HG03558 (cell line): ENCODE data around the gene VCX.
"Not testable (repeated sequence)": the region's sequence is repeated elsewhere in the genome, so short reads cannot be mapped to it uniquely, and the experiment has no call there.

Experiments used
- ATAC-seq: cut with Tn5 transposase; IDR thresholded peaks from one replicate; pipeline ENCODE4 v1.9.1; 2021; ENCODE audit warnings: moderate number of reproducible peaks; ENCODE audit not compliant: unreplicated experiment; ENCODE audit errors: extremely low read depth

The VCX gene

DNA sequence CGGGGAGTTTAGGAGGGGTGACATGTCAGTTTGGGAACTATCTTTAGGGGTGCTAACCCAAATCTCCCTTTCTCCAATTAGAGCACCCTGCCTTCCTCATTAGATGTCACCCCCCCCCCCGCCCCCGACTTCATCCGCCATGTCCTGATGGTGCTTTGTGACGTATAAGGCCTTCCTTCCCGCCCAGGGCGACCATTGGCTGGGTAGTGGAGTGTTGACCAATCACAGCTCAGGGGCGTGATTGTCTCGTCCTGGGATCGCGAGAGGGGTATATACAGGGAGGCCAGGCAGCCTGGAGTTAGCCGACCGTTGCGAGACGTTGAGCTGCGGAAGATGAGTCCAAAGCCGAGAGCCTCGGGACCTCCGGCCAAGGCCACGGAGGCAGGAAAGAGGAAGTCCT is at the start of gene VCX:
Gene VCX (plus strand): TSS at position 301 of the 400 bp plus-strand sequence. CDS start 33 bp downstream, at position 334.
- not testable (repeated sequence) for ATAC-seq

DNA sequence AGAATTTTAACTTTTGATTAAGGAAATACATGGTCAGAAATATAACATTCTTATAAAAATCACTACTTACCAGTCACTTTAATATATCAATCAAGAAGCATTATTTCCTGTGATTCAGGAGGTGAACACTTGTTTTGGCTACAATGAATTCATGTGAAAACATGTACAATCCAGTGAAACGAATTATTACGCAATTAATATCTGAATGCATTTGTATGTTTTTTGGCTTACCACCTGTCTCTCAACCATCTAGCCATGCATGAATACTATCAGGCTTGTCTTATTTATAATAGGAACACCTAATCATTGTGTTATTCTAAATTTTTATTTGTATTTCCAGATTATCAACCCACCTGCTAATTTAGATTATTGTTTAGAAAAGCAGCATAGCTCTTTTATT is 44.6 kb upstream of the VCX start:
- ATAC-seq: no peak

DNA sequence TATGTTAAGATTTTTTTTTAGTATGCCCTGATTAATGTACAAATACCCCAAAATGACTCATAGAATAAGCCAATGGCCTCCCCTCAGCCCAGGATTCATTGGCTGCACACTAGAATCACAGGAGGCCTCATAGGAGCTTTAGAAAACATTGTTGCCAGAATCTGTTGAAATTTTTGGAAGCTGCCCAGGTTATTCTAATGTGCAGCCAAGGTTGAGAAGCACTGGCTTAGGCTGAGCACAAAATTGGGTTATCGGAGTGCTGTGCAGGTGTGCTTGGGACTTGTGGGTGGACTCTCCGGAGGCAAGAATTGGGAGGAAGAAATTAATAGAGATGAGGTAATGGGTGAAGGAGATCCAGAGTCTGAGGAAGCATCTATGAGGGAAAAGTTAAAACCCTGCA is 41.3 kb upstream of the VCX start:
- no peak for ATAC-seq

DNA sequence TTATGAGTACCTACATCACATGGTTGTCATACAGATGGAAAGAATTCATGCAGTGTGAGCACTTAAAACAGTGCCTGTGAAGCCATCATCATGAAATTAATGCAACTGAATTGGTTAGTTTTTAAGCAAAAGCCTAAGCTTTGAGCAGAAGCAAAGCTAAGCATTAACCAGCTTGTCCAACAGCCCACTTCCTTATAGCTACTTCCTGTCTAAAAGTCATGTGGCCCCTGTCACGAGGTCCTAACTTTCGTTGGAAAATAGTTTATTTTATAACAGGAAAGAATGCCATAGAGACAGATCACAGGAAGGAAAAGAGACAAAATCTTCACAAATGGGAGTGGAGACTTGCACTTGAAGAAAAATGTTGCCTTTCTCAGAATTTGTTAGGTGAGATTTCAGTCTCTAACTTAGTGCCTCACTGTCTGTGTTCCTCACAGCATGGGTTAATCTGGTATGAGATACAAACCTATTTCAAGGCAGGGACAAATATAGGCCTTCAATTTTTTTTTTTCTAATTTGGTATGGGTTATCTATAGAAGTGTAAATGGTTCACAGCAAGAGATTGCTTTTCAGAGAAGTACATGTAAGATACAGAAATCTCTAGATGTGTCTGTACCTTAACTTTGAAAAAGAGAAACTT is 27.7 kb upstream of the VCX start:
- ATAC-seq: no peak

DNA sequence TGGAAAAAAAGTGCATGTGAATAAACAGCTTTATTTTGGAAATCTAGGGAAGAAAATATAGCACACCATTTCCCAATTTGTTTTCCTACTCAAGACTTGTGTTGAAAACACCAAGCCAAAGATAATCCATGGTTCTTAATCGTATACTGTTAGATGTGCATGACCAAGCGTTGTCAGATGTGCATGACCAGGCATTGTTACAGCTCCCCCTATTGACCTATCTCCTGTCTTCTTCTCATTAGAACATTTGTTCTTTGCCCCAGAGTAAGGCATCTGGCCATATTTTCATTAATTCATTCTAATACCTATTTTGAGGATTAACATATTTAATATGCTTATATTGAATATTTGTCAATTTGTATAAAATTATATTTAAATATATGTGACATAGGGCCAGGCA is 14.4 kb upstream of the VCX start:
- no peak for ATAC-seq

- ATAC-seq: no peak
Measured at GRCh38 chrX:7841084-7841805, 1.7 kb upstream of the VCX start.

- ATAC-seq: no peak
Measured at GRCh38 chrX:7852166-7852565, 9.2 kb downstream of the VCX start.

DNA sequence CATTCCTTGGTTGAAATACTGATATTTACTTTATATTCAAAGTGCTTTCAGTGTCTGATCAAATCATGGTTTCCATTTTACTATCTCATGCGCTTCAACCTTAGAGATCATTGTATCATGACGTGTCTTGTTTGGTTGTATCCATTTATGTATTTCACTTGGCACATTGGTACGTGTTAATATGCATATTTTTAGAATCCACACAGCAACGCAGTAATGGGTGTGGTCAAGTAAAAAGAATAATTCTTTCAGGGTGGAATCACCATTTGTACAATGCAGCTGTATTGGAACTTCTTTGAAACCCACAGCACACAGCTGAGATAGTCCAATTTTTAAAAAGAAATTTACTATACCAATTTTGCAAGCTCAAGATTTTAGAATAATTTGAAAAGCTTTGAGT is 29.1 kb downstream of the VCX start:
- ATAC-seq: no peak

DNA sequence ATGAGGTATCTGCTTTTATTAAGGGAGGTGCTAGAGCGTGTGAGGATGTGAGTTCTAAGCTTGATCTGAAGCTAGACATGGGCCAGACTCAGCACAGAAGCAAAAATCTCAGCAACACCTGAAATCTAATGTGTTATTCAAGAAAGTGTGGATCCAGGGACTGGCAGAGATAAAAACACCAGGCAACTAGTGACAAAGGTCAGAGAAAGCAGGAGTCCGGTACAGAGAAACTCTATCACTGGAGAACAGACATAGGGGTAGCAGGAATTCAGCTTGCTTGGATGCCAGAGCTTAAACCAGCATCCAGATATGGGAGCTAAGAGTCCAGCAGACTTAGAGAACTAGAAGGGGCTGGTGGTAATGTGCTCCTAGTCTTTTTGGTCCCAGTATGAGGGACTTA is 34.0 kb downstream of the VCX start:
- ATAC-seq: no peak

DNA sequence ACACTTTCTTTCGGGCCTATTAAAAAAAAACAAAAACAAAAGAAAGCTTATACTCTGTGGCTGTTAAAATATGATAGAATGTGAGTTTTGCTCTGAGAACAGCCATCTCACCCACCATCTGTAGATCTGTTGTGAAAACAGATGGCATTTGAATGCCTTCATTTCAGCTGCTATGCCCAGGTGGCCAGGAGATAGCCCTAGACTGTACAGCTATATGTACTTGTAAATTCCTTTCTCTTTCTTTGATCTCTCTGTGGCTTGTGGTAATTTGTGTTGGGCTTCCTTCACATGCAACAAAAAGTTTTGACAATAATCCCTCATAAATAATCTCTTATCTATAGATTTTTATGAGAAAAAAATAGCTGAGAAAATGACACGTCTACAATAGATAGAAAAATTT is 46.2 kb downstream of the VCX start:
- no peak for ATAC-seq

DNA sequence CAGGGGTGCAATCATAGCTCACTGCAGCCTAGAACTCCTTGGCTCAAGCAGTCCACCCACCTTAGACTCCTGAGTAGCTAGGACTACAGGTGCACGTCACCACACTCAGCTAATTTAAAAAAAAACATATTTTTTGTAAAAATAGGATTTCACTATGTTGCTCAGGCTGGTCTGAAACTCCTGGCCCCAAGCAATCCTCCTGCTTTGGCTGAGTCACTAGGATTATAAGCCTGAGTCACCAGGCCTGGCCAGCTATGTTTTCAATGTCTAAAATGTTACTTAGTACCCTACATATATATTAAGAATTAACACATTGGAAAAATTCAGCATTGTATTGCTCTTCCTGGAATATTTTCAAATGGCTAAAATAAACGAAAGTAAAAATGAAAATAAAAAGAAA is 46.7 kb downstream of the VCX start:
- ATAC-seq: no peak

GRCh38 chrX:7891928-7892327 is 49.0 kb downstream of the VCX start:
- ATAC-seq: no peak
